ENCODE data around the gene ERN2.

The ERN2 gene

GRCh38 chr16:23704772-23705516 lies 8.1 kb downstream of the ERN2 start:
- in situ Hi-C loops (cut with HindIII; ENCODE audit: low sequenced_read_pairs): no loop called here
- DNase-seq (ENCODE audit: low read depth, low spot score): no peak
- no peak overlapping the region for H3K4me3 ChIP-seq (ENCODE audit: low read depth, low read length)
- TF ChIP-seq CTCF (IDR thresholded peaks at IDR 0.05; ENCODE audit: low read depth, low read length): no peak

GRCh38 chr16:23702951-23703350 lies 10.1 kb downstream of the ERN2 start:
- no peak overlapping the region for H3K4me3 ChIP-seq (ENCODE audit: low read depth, low read length)
- DNase-seq (ENCODE audit: low read depth, low spot score): no peak
- in situ Hi-C loops (cut with HindIII; ENCODE audit: low sequenced_read_pairs): no loop called here
- TF ChIP-seq CTCF (IDR thresholded peaks at IDR 0.05; ENCODE audit: low read depth, low read length): no peak

GRCh38 chr16:23701045-23701444 lies 12.0 kb downstream of the ERN2 start:
- H3K4me3 ChIP-seq (ENCODE audit: low read depth, low read length): no peak overlapping the region
- in situ Hi-C loops (cut with HindIII; ENCODE audit: low sequenced_read_pairs): no loop called here
- DNase-seq (ENCODE audit: low read depth, low spot score): no peak
- no peak for TF ChIP-seq CTCF (IDR thresholded peaks at IDR 0.05; ENCODE audit: low read depth, low read length)

- no peak for TF ChIP-seq CTCF (IDR thresholded peaks at IDR 0.05; ENCODE audit: low read depth, low read length)
- H3K4me3 ChIP-seq (ENCODE audit: low read depth, low read length): no peak overlapping the region
- no peak for DNase-seq (ENCODE audit: low read depth, low spot score)
- in situ Hi-C loops (cut with HindIII; ENCODE audit: low sequenced_read_pairs): no loop called here
Observed at GRCh38 chr16:23700509-23700908, 12.5 kb downstream of the ERN2 start.

- no peak overlapping the region for H3K4me3 ChIP-seq (ENCODE audit: low read depth, low read length)
- in situ Hi-C loops (cut with HindIII; ENCODE audit: low sequenced_read_pairs): no loop called here
- no peak for TF ChIP-seq CTCF (IDR thresholded peaks at IDR 0.05; ENCODE audit: low read depth, low read length)
- DNase-seq (ENCODE audit: low read depth, low spot score): no peak
Observed at GRCh38 chr16:23700093-23700492, 12.9 kb downstream of the ERN2 start.

GRCh38 chr16:23699100-23699499 lies 13.9 kb downstream of the ERN2 start:
- no peak overlapping the region for H3K4me3 ChIP-seq (ENCODE audit: low read depth, low read length)
- in situ Hi-C loops (cut with HindIII; ENCODE audit: low sequenced_read_pairs): no loop called here
- no peak for DNase-seq (ENCODE audit: low read depth, low spot score)
- no peak for TF ChIP-seq CTCF (IDR thresholded peaks at IDR 0.05; ENCODE audit: low read depth, low read length)
